CD4-positive, alpha-beta T cell (primary cell): ENCODE measurements around the gene JMJD4. TPM values are rescaled to one million over a fixed set of nuclear protein-coding genes. Genes with fewer than 3 reads are reported as not detected.

ENCODE experiments used
- ATAC-seq: fragments of 200-7000 bp; cut with Tn5 transposase; one replicate; pipeline ENCODE4 v1.10.0; 2022; ENCODE audit warnings: mild to moderate bottlenecking; ENCODE audit not compliant: poor library complexity
- CTCF ChIA-PET: fragments of 350-600 bp; sonication (Branson Sonifier 250); formaldehyde crosslinking; loops from one replicate; lab custom pipeline; 2021; ENCODE audit warnings: antibody characterized with exemption, inconsistent platforms; lab: Charles Lee
- POLR2A ChIA-PET: fragments of 350-600 bp; sonication (Branson Sonifier 250); formaldehyde crosslinking; loops from one replicate; lab custom pipeline; 2021; ENCODE audit warnings: antibody characterized with exemption, inconsistent platforms; lab: Charles Lee
- DNase-seq, 14 experiments: peaks; one replicate each; pipeline ENCODE4 v3.0.0-alpha.2; 2013 to 2020; ENCODE audit warnings: mixed read lengths in 2 of 14
- H3K27ac ChIP-seq, 2 donors: one replicate each; pipeline versions ENCODE4 v1.5.1 to v1.7.0; 2013; ENCODE audit warnings: low read length in 2 of 2, low read depth in 1 of 2, mild to moderate bottlenecking in 1 of 2
- H3K27me3 ChIP-seq, 2 experiments: 1 replicate in 1 of 2; 2 replicates in 1 of 2; pipeline versions ENCODE4 v1.6.1 to v1.7.0; 2013; ENCODE audit warnings: low read length in 2 of 2, control low read depth in 1 of 2, mild to moderate bottlenecking in 1 of 2, moderate library complexity in 1 of 2; ENCODE audit not compliant: insufficient read depth in 2 of 2, control insufficient read depth in 1 of 2
- H3K36me3 ChIP-seq: one replicate; pipeline ENCODE4 v1.6.1; 2013; ENCODE audit warnings: low read length, control low read depth; ENCODE audit not compliant: insufficient read depth
- H3K4me1 ChIP-seq: one replicate; pipeline ENCODE4 v1.6.1; 2013; ENCODE audit warnings: low read length, control low read depth; ENCODE audit not compliant: insufficient read depth
- H3K4me3 ChIP-seq: one replicate; pipeline ENCODE4 v1.5.1; 2013; ENCODE audit warnings: mild to moderate bottlenecking, low read length, moderate library complexity
- H3K9me3 ChIP-seq, 2 experiments: 1 replicate in 1 of 2; 2 replicates in 1 of 2; pipeline versions ENCODE4 v1.6.1 to v1.7.0; 2013; ENCODE audit warnings: low read length in 2 of 2, mild to moderate bottlenecking in 2 of 2, control low read depth in 1 of 2, moderate library complexity in 1 of 2; ENCODE audit not compliant: control insufficient read depth in 1 of 2, insufficient read depth in 1 of 2
- H3K27ac Mint-ChIP-seq: one replicate; pipeline ENCODE4 v1.8.0; 2020; ENCODE audit warnings: mixed read lengths
- H3K27me3 Mint-ChIP-seq: one replicate; pipeline ENCODE4 v1.8.0; 2021; ENCODE audit warnings: mixed read lengths
- H3K36me3 Mint-ChIP-seq: one replicate; pipeline ENCODE4 v1.8.0; 2021; ENCODE audit warnings: low read depth, mixed read lengths
- H3K4me1 Mint-ChIP-seq: one replicate; pipeline ENCODE4 v1.8.0; 2021; ENCODE audit warnings: low read depth, mixed read lengths
- H3K4me3 Mint-ChIP-seq: one replicate; pipeline ENCODE4 v1.8.0; 2020; ENCODE audit warnings: mild to moderate bottlenecking, mixed read lengths
- H3K9me3 Mint-ChIP-seq: one replicate; pipeline ENCODE4 v1.8.0; 2020; ENCODE audit warnings: mixed read lengths
- CTCF ChIP-seq: fragments of 200-600 bp; IDR thresholded peaks from one replicate; pipeline ENCODE4 v1.8.0; 2022; ENCODE audit warnings: antibody characterized with exemption, mild to moderate bottlenecking
- intact Hi-C, 2 experiments: fragments of 100-400 bp; cut with DNase I in 1 of 2; cut with micrococcal nuclease in 1 of 2; formaldehyde crosslinking; loops; one replicate each; pipeline versions ENCODE4 v1.15.1 to v1.9.0; 2023 to 2025; cut with DNase I, micrococcal nuclease
- total RNA-seq, 174 experiments: library from RNA in 2 of 174; stranded (reverse) in 2 of 174; gene quantifications; one replicate each; pipeline ENCODE4 v1.2.3 and lab custom pipeline; 2021 to 2026

JMJD4 gene
- total RNA-seq, 2 experiments from 2014 or later, result 11.4 to 11.9 TPM

GRCh38 chr1:227756172-227756959, 21.3 kb upstream of the JMJD4 start:
- POLR2A ChIA-PET, result no interaction called here
- TF ChIP-seq CTCF, result no peak
- H3K27ac Mint-ChIP-seq, result no peak overlapping the region
- intact Hi-C loops, result no loop called here
- H3K27me3 Mint-ChIP-seq, result no peaks in the 10 kb centered on the region
- Histone ChIP-seq H3K27me3 (no peaks in the 10 kb centered on the region), H3K27ac (no peak overlapping the region), H3K4me3 (no peak overlapping the region), H3K4me1 (peaks cover 25% of the 10 kb centered on the region), H3K36me3 (peaks cover 46% of the 10 kb centered on the region), H3K9me3 (no peaks in the 10 kb centered on the region)
- CTCF ChIA-PET, result no interaction called here
- H3K4me3 Mint-ChIP-seq, result no peak overlapping the region
- ATAC-seq, result no peak
- H3K9me3 Mint-ChIP-seq, result no peaks in the 10 kb centered on the region
- DNase-seq, result no peak
- H3K36me3 Mint-ChIP-seq, result peaks cover 73% of the 10 kb centered on the region
- H3K4me1 Mint-ChIP-seq, result peaks cover 34% of the 10 kb centered on the region

GRCh38 chr1:227754958-227755357, 19.9 kb upstream of the JMJD4 start:
- no peak for DNase-seq
- CTCF ChIA-PET, result no interaction called here
- no peak for TF ChIP-seq CTCF
- Histone ChIP-seq H3K4me1 (peaks cover 16% of the 10 kb centered on the region), H3K4me3 (no peak overlapping the region), H3K36me3 (peaks cover 48% of the 10 kb centered on the region), H3K27me3 (no peaks in the 10 kb centered on the region), H3K9me3 (no peaks in the 10 kb centered on the region), H3K27ac (no peak overlapping the region)
- no peak overlapping the region for H3K4me3 Mint-ChIP-seq
- H3K9me3 Mint-ChIP-seq, result no peaks in the 10 kb centered on the region
- intact Hi-C loops, result no loop called here
- peaks cover 68% of the 10 kb centered on the region for H3K36me3 Mint-ChIP-seq
- ATAC-seq, result no peak
- POLR2A ChIA-PET, result no interaction called here
- no peak overlapping the region for H3K27ac Mint-ChIP-seq
- H3K27me3 Mint-ChIP-seq, result no peaks in the 10 kb centered on the region
- H3K4me1 Mint-ChIP-seq, result peaks cover 29% of the 10 kb centered on the region

- Mint-ChIP-seq H3K36me3 (peaks cover 68% of the 10 kb centered on the region), H3K27ac (no peak overlapping the region)
- CTCF ChIA-PET, result no interaction called here
These were observed 19.1 kb upstream of the JMJD4 start for GRCh38 chr1:227753999-227754711.

More at GRCh38 chr1:227753999-227754711, 19.1 kb upstream of the JMJD4 start:
- no peaks in the 10 kb centered on the region for H3K27me3 ChIP-seq
- intact Hi-C loops, result no loop called here
- no peak overlapping the region for H3K27ac ChIP-seq
- no peak overlapping the region for H3K4me3 Mint-ChIP-seq
- ATAC-seq (no peak), DNase-seq (no peak)
- POLR2A ChIA-PET, result no interaction called here
- no peak overlapping the region for H3K4me3 ChIP-seq
- H3K36me3 ChIP-seq, result peaks cover 48% of the 10 kb centered on the region
- peaks cover 36% of the 10 kb centered on the region for H3K4me1 Mint-ChIP-seq
- H3K9me3 Mint-ChIP-seq, result no peaks in the 10 kb centered on the region
- H3K4me1 ChIP-seq, result peaks cover 16% of the 10 kb centered on the region
- no peak for TF ChIP-seq CTCF
- H3K9me3 ChIP-seq, result no peaks in the 10 kb centered on the region
- no peaks in the 10 kb centered on the region for H3K27me3 Mint-ChIP-seq
